ENCODE data around the gene OSBPL5.

GRCh38 chr11:3056296-3057068, 108.6 kb downstream of the OSBPL5 start:
- TF ChIP-seq, protein P1, sequence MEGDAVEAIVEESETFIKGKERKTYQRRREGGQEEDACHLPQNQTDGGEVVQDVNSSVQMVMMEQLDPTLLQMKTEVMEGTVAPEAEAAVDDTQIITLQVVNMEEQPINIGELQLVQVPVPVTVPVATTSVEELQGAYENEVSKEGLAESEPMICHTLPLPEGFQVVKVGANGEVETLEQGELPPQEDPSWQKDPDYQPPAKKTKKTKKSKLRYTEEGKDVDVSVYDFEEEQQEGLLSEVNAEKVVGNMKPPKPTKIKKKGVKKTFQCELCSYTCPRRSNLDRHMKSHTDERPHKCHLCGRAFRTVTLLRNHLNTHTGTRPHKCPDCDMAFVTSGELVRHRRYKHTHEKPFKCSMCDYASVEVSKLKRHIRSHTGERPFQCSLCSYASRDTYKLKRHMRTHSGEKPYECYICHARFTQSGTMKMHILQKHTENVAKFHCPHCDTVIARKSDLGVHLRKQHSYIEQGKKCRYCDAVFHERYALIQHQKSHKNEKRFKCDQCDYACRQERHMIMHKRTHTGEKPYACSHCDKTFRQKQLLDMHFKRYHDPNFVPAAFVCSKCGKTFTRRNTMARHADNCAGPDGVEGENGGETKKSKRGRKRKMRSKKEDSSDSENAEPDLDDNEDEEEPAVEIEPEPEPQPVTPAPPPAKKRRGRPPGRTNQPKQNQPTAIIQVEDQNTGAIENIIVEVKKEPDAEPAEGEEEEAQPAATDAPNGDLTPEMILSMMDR (IDR thresholded peaks at IDR 0.05; ENCODE audit: low read depth, low read length) = no peak
- no peak for TF ChIP-seq EZH2phosphoT487 (IDR thresholded peaks at IDR 0.05; ENCODE audit: low read depth)
